ENCODE data around the gene GPD1.

Gene GPD1

DNA sequence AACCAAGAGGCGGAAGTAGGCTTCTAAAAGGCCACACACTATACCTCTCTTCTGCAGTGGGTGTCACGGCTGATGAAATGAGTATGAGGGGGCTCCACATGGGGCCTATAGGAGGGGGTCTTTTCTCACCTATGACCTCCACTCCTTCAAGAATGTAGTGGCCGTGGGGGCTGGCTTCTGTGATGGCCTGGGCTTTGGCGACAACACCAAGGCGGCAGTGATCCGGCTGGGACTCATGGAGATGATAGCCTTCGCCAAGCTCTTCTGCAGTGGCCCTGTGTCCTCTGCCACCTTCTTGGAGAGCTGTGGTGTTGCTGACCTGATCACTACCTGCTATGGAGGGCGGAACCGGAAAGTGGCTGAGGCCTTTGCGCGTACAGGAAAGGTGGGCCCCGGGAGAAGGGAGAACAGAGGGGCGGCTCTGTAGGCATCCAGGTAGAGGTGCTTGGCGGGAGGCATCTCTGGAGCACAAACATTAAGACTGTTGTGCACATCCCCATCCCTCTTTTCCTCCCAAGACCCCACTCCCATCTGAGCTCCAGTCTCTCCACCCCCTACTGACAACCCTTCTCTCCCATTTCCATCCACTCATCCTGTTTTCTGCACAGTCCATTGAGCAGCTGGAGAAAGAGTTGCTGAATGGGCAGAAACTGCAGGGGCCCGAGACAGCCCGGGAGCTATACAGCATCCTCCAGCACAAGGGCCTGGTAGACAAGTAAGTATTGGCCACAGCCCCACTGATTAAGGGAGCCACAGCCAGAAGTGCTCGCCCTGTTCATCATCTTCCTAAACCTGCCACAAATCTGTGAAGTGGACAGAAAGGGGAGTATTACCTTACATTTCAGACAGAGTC is 3.8 kb downstream of the GPD1 start:
- TF ChIP-seq, protein P1, sequence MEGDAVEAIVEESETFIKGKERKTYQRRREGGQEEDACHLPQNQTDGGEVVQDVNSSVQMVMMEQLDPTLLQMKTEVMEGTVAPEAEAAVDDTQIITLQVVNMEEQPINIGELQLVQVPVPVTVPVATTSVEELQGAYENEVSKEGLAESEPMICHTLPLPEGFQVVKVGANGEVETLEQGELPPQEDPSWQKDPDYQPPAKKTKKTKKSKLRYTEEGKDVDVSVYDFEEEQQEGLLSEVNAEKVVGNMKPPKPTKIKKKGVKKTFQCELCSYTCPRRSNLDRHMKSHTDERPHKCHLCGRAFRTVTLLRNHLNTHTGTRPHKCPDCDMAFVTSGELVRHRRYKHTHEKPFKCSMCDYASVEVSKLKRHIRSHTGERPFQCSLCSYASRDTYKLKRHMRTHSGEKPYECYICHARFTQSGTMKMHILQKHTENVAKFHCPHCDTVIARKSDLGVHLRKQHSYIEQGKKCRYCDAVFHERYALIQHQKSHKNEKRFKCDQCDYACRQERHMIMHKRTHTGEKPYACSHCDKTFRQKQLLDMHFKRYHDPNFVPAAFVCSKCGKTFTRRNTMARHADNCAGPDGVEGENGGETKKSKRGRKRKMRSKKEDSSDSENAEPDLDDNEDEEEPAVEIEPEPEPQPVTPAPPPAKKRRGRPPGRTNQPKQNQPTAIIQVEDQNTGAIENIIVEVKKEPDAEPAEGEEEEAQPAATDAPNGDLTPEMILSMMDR (IDR thresholded peaks at IDR 0.05; ENCODE audit: low read depth, low read length): no peak

DNA sequence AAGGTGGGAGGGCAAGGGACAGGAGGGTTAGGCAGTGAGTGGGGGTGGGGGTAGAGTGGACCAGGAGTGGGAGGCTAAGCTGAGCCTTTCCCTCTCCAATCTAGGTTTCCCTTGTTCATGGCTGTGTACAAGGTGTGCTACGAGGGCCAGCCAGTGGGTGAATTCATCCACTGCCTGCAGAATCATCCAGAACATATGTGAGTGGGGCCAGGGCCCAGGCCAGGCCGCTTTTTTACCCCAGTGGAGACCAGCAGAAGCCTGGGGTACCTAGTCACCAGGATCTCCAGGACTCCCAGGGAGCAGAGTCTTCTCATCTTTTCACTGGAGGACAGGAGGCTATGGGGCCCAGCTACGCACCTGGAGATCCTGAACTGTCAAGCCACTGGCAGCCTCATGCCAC is 5.5 kb downstream of the GPD1 start:
- TF ChIP-seq, protein P1 (IDR thresholded peaks at IDR 0.05; ENCODE audit: low read depth, low read length): no peak
- no peak overlapping the region for H3K4me3 ChIP-seq (ENCODE audit: low read depth, low read length)

More for the DNA sequence above, 3.8 kb downstream of the GPD1 start:
- H3K4me3 ChIP-seq (ENCODE audit: low read depth, low read length): no peak overlapping the region

DNA sequence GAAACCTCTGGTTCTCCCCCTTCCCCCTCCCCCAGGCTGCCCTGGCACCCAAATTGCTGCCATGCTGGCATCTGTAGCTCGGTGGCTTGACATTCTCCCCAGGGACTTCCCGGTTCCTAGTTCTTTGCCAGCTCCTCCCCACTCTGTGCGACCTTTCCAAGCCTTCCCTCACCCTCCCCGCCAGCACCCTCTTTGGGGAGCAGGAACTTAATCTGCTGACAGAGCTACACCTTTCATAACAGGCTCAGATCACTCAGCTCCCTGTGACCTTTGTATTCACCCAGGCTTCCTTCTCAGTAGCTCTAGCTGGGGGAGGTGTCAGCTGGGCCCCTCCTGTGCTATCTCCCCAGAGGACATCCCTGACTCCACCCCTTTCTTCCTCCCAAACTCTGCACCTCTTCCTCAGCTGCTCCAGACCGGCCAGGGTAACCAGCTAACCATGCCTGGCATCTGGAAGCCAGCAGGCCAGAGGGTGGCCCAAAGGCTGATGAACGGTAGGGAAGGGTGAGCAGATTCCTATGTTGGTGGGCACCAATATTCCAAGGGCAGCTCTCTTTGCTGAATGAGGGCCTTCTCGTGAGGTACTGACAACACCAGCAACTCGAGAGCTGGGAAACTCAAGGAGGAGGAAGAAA is 6.4 kb downstream of the GPD1 start:
- no peak overlapping the region for H3K4me3 ChIP-seq (ENCODE audit: low read depth, low read length)
- TF ChIP-seq, protein P1 (IDR thresholded peaks at IDR 0.05; ENCODE audit: low read depth, low read length): no peak

DNA sequence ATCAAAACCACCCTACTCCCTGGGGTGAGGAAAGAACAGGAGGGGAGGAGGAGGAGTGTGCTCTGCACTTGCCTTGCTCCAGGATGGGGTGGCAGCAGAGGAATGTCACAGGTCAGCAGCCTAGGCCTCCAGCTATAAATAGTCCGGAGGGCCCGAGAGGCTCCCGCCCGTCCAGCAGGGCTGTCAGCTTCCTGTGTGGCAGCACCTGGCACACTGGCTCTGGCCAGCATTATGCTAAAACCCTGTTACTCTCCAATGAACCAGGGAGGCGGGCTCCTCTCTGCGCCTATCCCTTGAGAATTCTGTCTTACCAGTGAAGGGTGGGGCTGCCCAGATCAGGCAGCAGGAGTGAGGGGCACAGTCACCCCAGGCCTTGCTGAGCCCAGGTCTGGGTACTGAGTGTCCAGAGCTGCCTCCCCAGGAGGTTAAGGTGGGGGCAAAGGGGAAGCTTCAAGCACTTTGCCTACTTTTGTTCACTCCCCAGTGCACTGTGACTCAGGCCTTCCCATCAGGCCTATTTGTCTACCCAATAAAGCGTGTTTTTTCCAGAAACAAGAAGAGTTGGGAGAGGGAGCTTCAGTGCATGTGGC is 7.0 kb downstream of the GPD1 start:
- TF ChIP-seq, protein P1 (IDR thresholded peaks at IDR 0.05; ENCODE audit: low read depth, low read length): no peak
- H3K4me3 ChIP-seq (ENCODE audit: low read depth, low read length): no peak overlapping the region

DNA sequence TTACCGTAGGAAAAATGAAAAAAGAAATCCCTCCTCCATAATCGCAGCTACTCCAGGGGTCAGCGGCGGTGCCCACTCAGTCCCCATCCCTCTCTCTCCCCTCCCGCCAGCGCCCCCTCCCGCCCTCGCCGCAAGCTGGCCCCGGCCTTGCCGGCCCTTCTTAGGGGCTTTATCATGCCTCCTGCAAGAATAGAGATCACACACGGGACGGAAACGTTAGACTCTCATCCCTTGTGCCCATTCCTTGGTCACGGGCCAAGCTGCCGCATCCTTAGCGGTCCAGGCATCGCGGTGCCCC is 7.5 kb downstream of the GPD1 start:
- H3K4me3 ChIP-seq (ENCODE audit: low read depth, low read length): peak overlapping the region; percentile 29; the same call in 1 of the 2 replicates
- TF ChIP-seq, protein P1 (IDR thresholded peaks at IDR 0.05; ENCODE audit: low read depth, low read length): no peak

DNA sequence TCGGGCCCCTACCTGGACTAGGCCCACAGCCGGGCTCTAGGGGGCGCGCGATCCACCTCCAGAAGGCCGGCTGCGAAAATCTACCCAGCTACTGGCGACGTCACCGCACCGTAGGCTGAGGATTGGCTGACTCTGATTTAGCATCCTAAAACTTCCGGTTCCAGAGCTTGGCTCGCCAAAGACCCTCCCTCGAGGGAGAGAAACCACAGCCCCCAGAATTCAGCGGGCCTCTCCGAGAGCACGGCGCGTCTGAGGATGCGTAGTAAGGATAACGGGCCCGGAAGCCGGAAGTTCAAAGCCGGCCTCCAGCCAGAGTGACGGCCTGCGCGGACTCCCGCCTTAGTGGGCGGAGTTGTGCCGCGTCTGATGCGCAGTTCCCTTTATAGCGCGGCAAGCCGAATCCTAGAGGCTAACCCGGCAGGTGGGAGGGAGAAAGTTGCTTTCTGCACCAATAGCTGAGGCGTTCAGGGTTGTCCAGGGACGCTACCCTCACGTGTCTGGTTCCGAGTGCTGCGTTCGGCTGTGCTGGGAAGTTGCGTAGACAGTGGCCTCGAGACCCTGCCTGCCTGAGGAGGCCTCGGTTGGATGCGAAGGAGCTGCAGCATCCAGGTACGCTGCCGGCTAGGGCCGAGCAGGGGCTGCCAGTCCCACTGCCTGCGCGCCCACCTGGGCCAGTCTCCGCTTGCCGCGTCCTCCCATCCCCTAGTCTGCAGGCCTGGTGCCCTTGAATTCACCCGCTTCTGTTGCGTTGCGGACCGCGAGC is 8.1 kb downstream of the GPD1 start, which contains the start of gene COX14:
Gene COX14 (plus strand): TSS at position 544 of the 763 bp plus-strand sequence. CDS start 7,808 bp downstream, outside the sequence.
- H3K4me3 ChIP-seq (ENCODE audit: low read depth, low read length): peak within 1 kb of the TSS; percentile 94
- TF ChIP-seq, protein P1 (IDR thresholded peaks at IDR 0.05; ENCODE audit: low read depth, low read length): peak; percentile 85
